ENCODE measurements around the gene CTNNA3.

DNA sequence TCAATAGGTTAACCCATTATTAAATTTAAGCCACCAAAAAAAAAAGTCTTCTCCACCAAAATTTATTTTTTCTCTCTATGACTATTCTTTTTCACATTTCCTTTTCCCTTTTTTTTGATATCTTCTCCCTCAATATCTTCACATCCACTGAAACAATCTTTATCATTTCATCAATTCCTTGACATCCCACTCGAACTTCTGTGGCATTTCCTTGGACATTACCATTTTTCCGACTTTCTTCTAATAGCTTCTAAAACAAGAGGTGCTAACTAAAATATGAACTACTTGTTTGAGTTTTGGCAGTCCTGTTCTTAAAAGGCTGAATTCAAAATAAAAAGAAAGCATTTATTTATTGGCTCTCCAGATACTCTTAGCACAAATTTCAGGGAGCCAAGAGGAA lies 684 bp upstream of the CTNNA3 start:
- TF ChIP-seq SIN3A (IDR thresholded peaks at IDR 0.05; ENCODE audit: borderline replicate concordance, insufficient read depth, low read depth, low read length) (no peak), POLR2AphosphoS5 (IDR thresholded peaks at IDR 0.05; ENCODE audit: low read depth, low read length) (no peak)
- TF ChIP-seq, protein P1, sequence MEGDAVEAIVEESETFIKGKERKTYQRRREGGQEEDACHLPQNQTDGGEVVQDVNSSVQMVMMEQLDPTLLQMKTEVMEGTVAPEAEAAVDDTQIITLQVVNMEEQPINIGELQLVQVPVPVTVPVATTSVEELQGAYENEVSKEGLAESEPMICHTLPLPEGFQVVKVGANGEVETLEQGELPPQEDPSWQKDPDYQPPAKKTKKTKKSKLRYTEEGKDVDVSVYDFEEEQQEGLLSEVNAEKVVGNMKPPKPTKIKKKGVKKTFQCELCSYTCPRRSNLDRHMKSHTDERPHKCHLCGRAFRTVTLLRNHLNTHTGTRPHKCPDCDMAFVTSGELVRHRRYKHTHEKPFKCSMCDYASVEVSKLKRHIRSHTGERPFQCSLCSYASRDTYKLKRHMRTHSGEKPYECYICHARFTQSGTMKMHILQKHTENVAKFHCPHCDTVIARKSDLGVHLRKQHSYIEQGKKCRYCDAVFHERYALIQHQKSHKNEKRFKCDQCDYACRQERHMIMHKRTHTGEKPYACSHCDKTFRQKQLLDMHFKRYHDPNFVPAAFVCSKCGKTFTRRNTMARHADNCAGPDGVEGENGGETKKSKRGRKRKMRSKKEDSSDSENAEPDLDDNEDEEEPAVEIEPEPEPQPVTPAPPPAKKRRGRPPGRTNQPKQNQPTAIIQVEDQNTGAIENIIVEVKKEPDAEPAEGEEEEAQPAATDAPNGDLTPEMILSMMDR (IDR thresholded peaks at IDR 0.05): no peak
